Measurements from ENCODE around the gene CCDC97. TPM values are rescaled to one million over a fixed set of nuclear protein-coding genes. Genes with fewer than 3 reads are reported as not detected.
A peak's percentile ranks its signal among the peaks of the same experiment; 100 is the strongest.
"Not testable (repeated sequence)": the region's sequence is repeated elsewhere in the genome, so short reads cannot be mapped to it uniquely, and the experiment has no call there.

The CCDC97 gene
- total RNA-seq, 6 donors from 2014 or later: 22.0 to 36.7 (median 27.0) TPM

DNA sequence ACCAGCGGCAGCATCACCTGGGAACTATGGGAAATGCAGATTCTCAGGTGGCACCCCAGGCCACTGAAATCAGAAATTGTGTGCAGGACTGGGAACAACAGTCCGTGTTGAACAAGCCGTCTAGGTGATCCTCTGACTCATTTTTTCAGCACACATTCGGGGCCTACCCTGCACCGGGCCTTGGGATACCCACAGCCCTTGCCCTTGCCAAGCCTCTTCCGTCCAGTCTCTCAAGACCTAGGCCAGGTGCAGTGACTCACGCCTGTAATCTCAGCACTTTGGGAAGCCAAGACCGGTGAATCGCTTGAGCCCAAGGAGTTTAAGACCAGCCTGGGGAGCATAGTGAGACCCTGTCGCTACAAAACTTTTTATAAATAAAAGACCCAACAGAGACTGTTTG is 25.5 kb downstream of the CCDC97 start:
- TF ChIP-seq, protein P1, sequence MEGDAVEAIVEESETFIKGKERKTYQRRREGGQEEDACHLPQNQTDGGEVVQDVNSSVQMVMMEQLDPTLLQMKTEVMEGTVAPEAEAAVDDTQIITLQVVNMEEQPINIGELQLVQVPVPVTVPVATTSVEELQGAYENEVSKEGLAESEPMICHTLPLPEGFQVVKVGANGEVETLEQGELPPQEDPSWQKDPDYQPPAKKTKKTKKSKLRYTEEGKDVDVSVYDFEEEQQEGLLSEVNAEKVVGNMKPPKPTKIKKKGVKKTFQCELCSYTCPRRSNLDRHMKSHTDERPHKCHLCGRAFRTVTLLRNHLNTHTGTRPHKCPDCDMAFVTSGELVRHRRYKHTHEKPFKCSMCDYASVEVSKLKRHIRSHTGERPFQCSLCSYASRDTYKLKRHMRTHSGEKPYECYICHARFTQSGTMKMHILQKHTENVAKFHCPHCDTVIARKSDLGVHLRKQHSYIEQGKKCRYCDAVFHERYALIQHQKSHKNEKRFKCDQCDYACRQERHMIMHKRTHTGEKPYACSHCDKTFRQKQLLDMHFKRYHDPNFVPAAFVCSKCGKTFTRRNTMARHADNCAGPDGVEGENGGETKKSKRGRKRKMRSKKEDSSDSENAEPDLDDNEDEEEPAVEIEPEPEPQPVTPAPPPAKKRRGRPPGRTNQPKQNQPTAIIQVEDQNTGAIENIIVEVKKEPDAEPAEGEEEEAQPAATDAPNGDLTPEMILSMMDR (IDR thresholded peaks at IDR 0.05): no peak
- no peak for TF ChIP-seq EP300 (IDR thresholded peaks at IDR 0.05)
- no peak for TF ChIP-seq POLR2AphosphoS5 (IDR thresholded peaks at IDR 0.05)
- no peak for TF ChIP-seq POLR2A (IDR thresholded peaks at IDR 0.05)
- H3K36me3 ChIP-seq: peaks cover 3 to 59% (median 29%) of the 10 kb centered on the region in 4 donors
- peaks cover 10 to 18% (median 14%) of the 10 kb centered on the region in 4 donors for H3K4me1 ChIP-seq
- ATAC-seq (ENCODE audit: low FRiP score in 2 of 2) (peak; percentile 23 to 30), DNase-seq (no peak)
- no peaks in the 10 kb centered on the region for H3K27me3 ChIP-seq
- no peak overlapping the region for H3K4me3 ChIP-seq
- 87 to 92% methylated on average over 9 to 10 of the region's 10 CpGs for whole genome bisulfite sequencing, 2 donors
- H3K27ac ChIP-seq: peak overlapping the region; percentile 23 to 77 (median 61)
- H3K9me3 ChIP-seq: no peaks in the 10 kb centered on the region

GRCh38 chr19:41339936-41340335 is 30.0 kb downstream of the CCDC97 start:
- no peak for ATAC-seq (ENCODE audit: low FRiP score in 2 of 2)

DNA sequence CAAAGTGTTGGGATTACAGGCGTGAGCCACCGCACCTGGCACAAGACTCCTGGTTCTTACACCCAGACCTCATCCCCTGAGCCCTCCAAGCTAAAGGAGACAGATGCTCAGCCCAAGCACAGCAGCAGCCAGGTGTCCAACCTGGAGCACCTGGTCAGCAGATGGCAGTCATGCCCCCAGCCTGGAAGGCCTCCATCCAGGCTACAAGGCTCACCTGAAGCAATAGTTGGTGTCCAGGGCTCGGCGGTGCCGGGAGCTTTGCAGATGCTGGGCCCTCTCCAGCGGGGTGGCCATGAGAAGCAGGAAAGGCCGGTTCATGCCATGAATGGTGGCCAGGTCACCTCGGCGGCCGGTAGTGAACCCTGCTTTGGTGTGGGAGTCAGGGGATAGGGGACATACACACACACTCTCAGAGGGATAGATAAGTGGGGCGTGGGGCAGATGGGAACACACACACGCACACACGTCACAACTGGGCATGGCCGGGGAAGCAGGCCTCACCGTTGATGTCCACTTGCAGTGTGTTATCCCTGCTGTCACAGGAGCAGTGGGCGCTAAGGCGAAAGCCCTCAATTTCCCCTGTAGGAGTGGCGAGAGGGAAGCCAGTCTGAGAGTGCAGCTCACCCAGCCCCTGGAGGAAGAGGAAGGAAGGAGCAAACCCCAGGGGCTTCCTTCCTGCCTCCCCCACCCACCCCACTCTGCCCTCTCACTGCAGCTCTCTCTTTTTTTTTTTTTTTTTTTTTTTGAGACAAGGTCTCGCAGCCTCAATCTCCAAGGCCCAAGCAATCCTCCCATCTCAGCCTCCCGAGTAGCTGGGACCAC is 31.9 kb downstream of the CCDC97 start:
- peak; percentile 42 to 47 for ATAC-seq (ENCODE audit: low FRiP score in 2 of 2)
- Histone ChIP-seq H3K27me3 (no peaks in the 10 kb centered on the region), H3K4me1 (peaks cover 0 to 19% (median 8%) of the 10 kb centered on the region in 4 donors), H3K27ac (peak overlapping the region in 3 of 4 donors; percentile 14 to 35 (median 21)), H3K36me3 (peaks cover 2 to 88% (median 48%) of the 10 kb centered on the region in 4 donors), H3K4me3 (no peak overlapping the region), H3K9me3 (no peaks in the 10 kb centered on the region)
- TF ChIP-seq POLR2A (IDR thresholded peaks at IDR 0.05) (no peak), EP300 (IDR thresholded peaks at IDR 0.05) (no peak)
- TF ChIP-seq, protein P1 (IDR thresholded peaks at IDR 0.05): peak in 2 of 6 experiments; percentile 24 to 26
- peak; percentile 57 to 60 for DNase-seq
- WGBS, 2 donors: 68 to 78% methylated on average over 19 of the region's 20 CpGs

More at GRCh38 chr19:41339936-41340335, 30.0 kb downstream of the CCDC97 start:
- no peak for DNase-seq
- H3K4me1 ChIP-seq: peaks cover 7 to 26% (median 15%) of the 10 kb centered on the region in 4 donors
- no peak overlapping the region for H3K4me3 ChIP-seq
- peaks cover 2 to 73% (median 33%) of the 10 kb centered on the region in 4 donors for H3K36me3 ChIP-seq
- 94 to 95% methylated on average over 5 of the region's 5 CpGs for WGBS, 2 donors
- no peaks in the 10 kb centered on the region for H3K27me3 ChIP-seq
- no peaks in the 10 kb centered on the region for H3K9me3 ChIP-seq
- no peak overlapping the region for H3K27ac ChIP-seq
- TF ChIP-seq, protein P1 (IDR thresholded peaks at IDR 0.05): no peak
- TF ChIP-seq POLR2AphosphoS5 (IDR thresholded peaks at IDR 0.05) (no peak), EP300 (IDR thresholded peaks at IDR 0.05) (no peak), POLR2A (IDR thresholded peaks at IDR 0.05) (no peak)

DNA sequence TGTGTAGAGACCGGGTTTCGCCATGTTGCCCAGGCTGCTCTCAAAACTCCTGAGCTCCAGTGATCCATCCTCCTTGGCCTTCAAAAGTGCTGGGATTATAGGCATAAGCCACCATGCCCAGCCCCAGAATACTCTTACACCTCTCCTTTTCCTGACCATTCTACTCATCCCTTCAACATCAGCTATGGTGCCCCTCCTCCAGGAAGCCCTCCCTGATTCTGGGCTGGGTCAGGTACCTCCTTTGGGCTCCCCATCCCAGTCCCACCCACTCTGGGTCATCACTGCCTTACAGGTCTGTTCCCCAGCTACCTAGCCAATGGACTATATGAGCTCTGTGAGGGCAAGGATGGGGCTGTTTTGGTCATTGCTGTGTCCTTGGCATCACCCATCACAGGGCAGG is 34.2 kb downstream of the CCDC97 start:
- peaks cover 2 to 81% (median 53%) of the 10 kb centered on the region in 4 donors for H3K36me3 ChIP-seq

DNA sequence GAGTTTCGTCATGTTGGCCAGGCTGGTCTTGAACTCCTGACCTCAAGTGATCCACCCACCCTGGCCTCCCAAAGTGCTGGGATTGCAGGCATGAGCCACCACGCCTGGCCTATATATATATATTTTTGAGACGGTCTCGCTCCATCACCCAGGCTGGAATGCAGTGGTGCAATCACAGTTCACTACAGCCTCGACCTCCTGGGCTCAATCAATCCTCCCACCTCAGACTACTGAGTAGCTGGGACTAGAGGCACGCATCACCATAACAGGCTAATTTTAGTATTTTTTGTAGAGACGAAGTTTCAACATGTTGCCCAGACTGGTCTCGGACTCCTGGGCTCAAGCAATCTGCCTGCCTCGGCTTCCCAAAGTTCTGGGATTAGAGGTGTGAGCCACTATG is 36.9 kb downstream of the CCDC97 start:
- H3K9me3 ChIP-seq; DNase-seq; ATAC-seq (ENCODE audit: low FRiP score in 2 of 2); H3K27ac ChIP-seq; H3K27me3 ChIP-seq; H3K4me3 ChIP-seq: not testable (repeated sequence)
- H3K36me3 ChIP-seq: peaks cover 2 to 56% (median 45%) of the 10 kb centered on the region in 4 donors
- H3K4me1 ChIP-seq: peaks cover 21 to 48% (median 30%) of the 10 kb centered on the region in 4 donors
- 96 to 98% methylated on average over 9 of the region's 9 CpGs for WGBS, 2 donors

More for the DNA sequence above, 34.2 kb downstream of the CCDC97 start:
- Histone ChIP-seq H3K27me3 (no peaks in the 10 kb centered on the region), H3K9me3 (no peaks in the 10 kb centered on the region), H3K4me1 (peaks cover under 1 to 25% (median 12%) of the 10 kb centered on the region in 4 donors), H3K4me3 (no peak overlapping the region), H3K27ac (no peak overlapping the region)
- ATAC-seq (ENCODE audit: low FRiP score in 2 of 2): no peak
- 97 to 100% methylated on average over 2 of the region's 2 CpGs for WGBS, 2 donors
- no peak for DNase-seq
- TF ChIP-seq, protein P1 (IDR thresholded peaks at IDR 0.05): no peak
- TF ChIP-seq POLR2A (IDR thresholded peaks at IDR 0.05) (no peak), EP300 (IDR thresholded peaks at IDR 0.05) (no peak), POLR2AphosphoS5 (IDR thresholded peaks at IDR 0.05) (no peak)

All from upper lobe of left lung (tissue), 6 donors.